ENCODE measurements around the gene CCR7. TPM values are rescaled to one million over a fixed set of nuclear protein-coding genes. Genes with fewer than 3 reads are reported as not detected.

CCR7 gene
- total and polyA plus RNA-seq, 2 experiments from 2014 or later, result 0.68 TPM; not detected in 1

DNA sequence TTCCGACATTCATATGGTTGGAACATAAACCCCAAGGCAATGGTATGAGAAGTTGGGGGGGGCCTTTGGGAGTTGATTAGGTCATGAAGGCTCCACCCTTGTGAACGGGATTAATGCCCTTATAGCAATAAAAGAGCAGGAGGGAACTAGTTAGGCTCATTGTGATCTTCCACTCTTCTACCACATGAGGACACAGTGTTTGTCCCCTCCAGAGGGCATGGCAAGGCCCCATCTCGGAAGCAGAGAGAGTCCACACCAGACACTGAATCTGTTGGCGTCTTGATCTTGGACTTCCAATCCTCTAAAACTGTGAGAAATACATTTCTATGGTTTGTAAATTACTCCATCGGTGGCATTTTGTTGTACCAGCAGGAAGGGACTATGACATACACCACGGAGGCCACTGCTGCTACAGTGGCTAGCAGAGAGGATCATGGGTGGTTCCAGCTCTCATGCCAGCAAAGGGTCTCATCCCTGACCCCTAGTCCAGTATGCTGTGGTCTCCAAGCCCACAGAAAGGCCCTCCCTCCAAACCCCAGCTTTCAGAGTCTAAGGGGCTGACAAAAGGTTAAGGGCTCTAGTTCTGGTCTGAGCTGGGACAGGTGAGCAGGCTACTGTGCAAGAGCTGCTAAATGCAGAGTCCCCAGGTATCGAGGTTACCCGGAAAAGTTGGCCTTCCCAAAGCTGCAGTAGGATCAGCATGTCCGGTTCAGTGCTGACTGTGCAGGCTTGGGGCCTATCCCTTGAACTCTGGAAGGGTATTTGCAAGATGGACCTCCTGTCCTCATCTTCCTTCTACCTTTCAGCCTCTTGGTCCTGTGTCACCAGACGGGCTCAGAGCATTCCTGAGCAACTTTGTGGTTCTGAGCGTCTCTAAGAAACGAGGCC is 12.2 kb downstream of the CCR7 start:
- peak overlapping the region; percentile 44 for H3K4me3 ChIP-seq
- no peaks in the 10 kb centered on the region for H3K9me3 ChIP-seq (ENCODE audit: low read depth)
- H3K9ac ChIP-seq, result peak overlapping the region; percentile 96
- H2AFZ ChIP-seq, result peak overlapping the region; percentile 59; the same call in 1 of the 2 replicates
- no peaks in the 10 kb centered on the region for H4K20me1 ChIP-seq (ENCODE audit: insufficient read depth)
- peaks cover 17% of the 10 kb centered on the region; the same call in 1 of the 2 replicates for H3K79me2 ChIP-seq (ENCODE audit: insufficient read depth)
- H3K4me2 ChIP-seq (ENCODE audit: unreplicated experiment), result peak overlapping the region; percentile 90
- WGBS, 2 experiments (ENCODE audit: low coverage in 1 of 2, low lambda C conversion rate in 2 of 2, missing lambda C conversion rate in 2 of 2), result 57 to 61% methylated on average over 12 of the region's 12 CpGs
- H3K27me3 ChIP-seq (replicated peaks; ENCODE audit: insufficient read depth), result no peaks in the 10 kb centered on the region
- peaks cover 68% of the 10 kb centered on the region for H3K4me1 ChIP-seq (ENCODE audit: insufficient read depth)
- TF ChIP-seq EZH2phosphoT487 (IDR thresholded peaks at IDR 0.05; ENCODE audit: insufficient read depth, low read depth), result no peak
- no peak for TF ChIP-seq EZH2 (IDR thresholded peaks at IDR 0.05; ENCODE audit: insufficient read depth, poor library complexity, severe bottlenecking)
- in situ Hi-C loops (cut with MboI), result no loop called here
- no peaks in the 10 kb centered on the region for H3K9me2 ChIP-seq (ENCODE audit: insufficient read depth)
- H3K36me3 ChIP-seq (ENCODE audit: low read depth), result no peaks in the 10 kb centered on the region
- H3F3A ChIP-seq (ENCODE audit: insufficient read depth), result peaks cover 56% of the 10 kb centered on the region
- peak overlapping the region; percentile 100 for H3K27ac ChIP-seq
- DNase-seq, result peak; percentile 47

DNA sequence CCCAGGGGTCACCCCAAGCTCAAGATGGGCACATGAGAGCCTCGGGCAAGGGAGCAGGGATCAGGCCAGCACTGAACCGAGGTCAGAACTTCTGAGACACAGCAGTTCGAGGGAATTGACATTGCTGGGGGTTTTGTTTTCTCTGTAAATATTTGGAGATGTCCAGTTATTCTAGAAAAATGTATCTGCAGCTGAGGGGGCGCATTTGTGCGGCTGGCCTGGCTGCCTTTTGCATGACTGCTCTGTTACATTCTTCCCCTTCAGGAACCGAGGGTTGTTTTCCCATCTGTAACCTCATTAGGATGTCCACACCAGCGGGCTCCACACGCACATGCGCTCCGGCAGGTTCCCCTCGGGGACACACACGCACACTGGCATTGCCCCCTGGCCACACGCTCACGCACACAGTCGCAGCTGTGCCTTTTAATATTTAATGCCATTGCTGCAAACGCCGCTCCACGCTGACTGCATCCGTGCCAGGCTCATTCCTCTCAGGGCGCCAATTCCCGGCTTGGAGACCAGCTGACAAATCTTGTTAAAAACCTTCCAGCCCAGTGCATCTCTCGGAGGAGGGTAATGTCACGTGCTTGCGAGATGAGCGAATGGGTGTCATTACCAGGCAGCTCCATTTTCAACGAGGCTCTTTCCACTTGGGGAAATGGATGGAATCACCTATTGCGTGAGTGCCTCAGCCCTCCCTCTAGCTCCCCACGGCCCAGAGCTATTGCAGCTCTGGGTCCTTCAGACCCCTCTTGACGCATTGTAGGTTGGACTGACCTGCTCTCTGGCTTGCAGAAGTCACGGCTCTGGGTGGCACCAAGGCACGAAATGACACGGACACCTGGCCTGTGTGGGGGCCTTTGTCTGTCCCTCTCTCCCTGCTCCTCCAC is 13.1 kb downstream of the CCR7 start:
- Histone ChIP-seq H3K9me2 (ENCODE audit: insufficient read depth) (no peaks in the 10 kb centered on the region), H2AFZ (no peak overlapping the region), H3K4me2 (ENCODE audit: unreplicated experiment) (peak overlapping the region; percentile 90), H3K27me3 (replicated peaks; ENCODE audit: insufficient read depth) (no peaks in the 10 kb centered on the region), H3K4me3 (peak overlapping the region; percentile 54), H3K9ac (peak overlapping the region; percentile 96), H3K79me2 (ENCODE audit: insufficient read depth) (peaks cover 17% of the 10 kb centered on the region; the same call in 1 of the 2 replicates), H3K9me3 (ENCODE audit: low read depth) (no peaks in the 10 kb centered on the region), H3K4me1 (ENCODE audit: insufficient read depth) (peaks cover 74% of the 10 kb centered on the region), H3K27ac (peak overlapping the region; percentile 100), H4K20me1 (ENCODE audit: insufficient read depth) (no peaks in the 10 kb centered on the region), H3K36me3 (ENCODE audit: low read depth) (no peaks in the 10 kb centered on the region), H3F3A (ENCODE audit: insufficient read depth) (peaks cover 57% of the 10 kb centered on the region)
- in situ Hi-C loops (cut with MboI), result no loop called here
- TF ChIP-seq EZH2phosphoT487 (IDR thresholded peaks at IDR 0.05; ENCODE audit: insufficient read depth, low read depth) (0 out of 2 replicates have a peak, but pooled peaks have one; percentile 76), EZH2 (IDR thresholded peaks at IDR 0.05; ENCODE audit: insufficient read depth, poor library complexity, severe bottlenecking) (no peak)
- peak; percentile 98 for DNase-seq
- 12 to 13% methylated on average over 32 of the region's 32 CpGs for WGBS, 2 experiments (ENCODE audit: low coverage in 1 of 2, low lambda C conversion rate in 2 of 2, missing lambda C conversion rate in 2 of 2)

DNA sequence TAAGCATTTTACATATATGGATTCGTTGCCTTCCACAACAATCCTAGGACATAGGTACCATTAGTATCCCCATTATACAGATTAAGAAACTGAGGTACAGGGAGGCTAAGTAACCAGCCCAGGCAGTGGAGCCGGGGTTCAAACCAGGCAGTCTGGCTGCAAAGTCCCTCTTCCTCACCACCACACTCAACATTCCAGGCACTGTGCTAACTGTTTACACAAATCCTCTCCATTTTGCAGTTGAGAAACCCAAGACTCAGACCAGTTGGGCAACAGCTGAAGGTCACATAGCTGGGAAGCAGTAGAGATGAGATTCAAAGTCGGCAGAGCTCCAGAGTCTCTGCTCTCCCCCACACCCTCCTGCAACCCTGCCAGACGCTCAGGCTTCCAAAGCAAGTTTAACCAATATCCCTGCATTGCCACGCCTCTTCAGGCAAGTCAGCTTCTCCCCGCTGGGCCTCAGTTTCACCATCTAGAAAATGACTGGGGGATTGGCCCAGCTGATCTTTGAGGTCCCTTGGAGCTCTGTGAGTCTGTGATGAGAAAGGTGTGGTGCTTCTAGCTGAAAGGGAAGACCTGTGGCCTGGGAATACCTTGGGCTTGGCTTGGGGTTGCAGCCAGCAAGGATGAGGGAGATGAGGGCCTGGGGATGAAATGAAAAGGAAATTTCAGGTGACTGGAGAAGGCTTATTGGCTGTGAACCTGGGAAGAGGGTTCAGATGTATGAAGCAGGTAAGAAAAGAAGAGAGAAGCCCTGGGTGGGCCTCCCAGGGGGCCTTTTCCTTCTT is 14.0 kb downstream of the CCR7 start:
- no peak for TF ChIP-seq EZH2 (IDR thresholded peaks at IDR 0.05; ENCODE audit: insufficient read depth, poor library complexity, severe bottlenecking)
- TF ChIP-seq EZH2phosphoT487 (IDR thresholded peaks at IDR 0.05; ENCODE audit: insufficient read depth, low read depth), result no peak
- H3K79me2 ChIP-seq (ENCODE audit: insufficient read depth), result peaks cover 17% of the 10 kb centered on the region; the same call in 1 of the 2 replicates
- peak overlapping the region; percentile 54 for H3K4me3 ChIP-seq
- H4K20me1 ChIP-seq (ENCODE audit: insufficient read depth), result no peaks in the 10 kb centered on the region
- peaks cover 57% of the 10 kb centered on the region for H3F3A ChIP-seq (ENCODE audit: insufficient read depth)
- no peaks in the 10 kb centered on the region for H3K27me3 ChIP-seq (replicated peaks; ENCODE audit: insufficient read depth)
- H3K36me3 ChIP-seq (ENCODE audit: low read depth), result no peaks in the 10 kb centered on the region
- no peak overlapping the region for H2AFZ ChIP-seq
- H3K9me2 ChIP-seq (ENCODE audit: insufficient read depth), result no peaks in the 10 kb centered on the region
- DNase-seq, result peak; percentile 99
- in situ Hi-C loops (cut with MboI), result no loop called here
- peak overlapping the region; percentile 90 for H3K4me2 ChIP-seq (ENCODE audit: unreplicated experiment)
- 17% methylated on average over 6 of the region's 6 CpGs for WGBS, 2 experiments (ENCODE audit: low coverage in 1 of 2, low lambda C conversion rate in 2 of 2, missing lambda C conversion rate in 2 of 2)
- peak overlapping the region; percentile 100 for H3K27ac ChIP-seq
- peak overlapping the region; percentile 96 for H3K9ac ChIP-seq
- H3K9me3 ChIP-seq (ENCODE audit: low read depth), result no peaks in the 10 kb centered on the region
- peaks cover 66% of the 10 kb centered on the region for H3K4me1 ChIP-seq (ENCODE audit: insufficient read depth)

All from GM23248 (cell line).